Measurements from ENCODE around the gene CADM1.

The CADM1 gene

DNA sequence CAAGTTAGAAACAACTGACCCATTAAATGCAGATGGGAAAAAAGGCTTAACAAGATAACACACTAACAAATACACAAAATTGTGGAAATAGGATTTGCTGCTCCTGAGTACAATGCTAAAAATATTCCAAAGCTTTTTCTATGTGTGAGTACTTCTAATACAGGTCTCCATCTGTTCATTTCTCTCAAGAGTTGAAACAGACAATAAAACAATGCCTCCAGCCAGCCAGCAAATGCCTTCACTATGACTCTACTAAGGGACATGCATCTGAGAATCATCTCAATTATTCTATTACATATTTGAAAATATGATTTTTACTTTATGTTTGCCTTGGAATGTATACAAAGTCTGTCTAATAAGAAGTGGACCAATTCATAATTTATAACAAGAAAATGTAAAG lies 119.0 kb downstream of the CADM1 start:
- no peak for TF ChIP-seq EZH2 (IDR thresholded peaks at IDR 0.05; ENCODE audit: borderline replicate concordance, low read depth, low read length, severe bottlenecking)
- TF ChIP-seq, protein P1, sequence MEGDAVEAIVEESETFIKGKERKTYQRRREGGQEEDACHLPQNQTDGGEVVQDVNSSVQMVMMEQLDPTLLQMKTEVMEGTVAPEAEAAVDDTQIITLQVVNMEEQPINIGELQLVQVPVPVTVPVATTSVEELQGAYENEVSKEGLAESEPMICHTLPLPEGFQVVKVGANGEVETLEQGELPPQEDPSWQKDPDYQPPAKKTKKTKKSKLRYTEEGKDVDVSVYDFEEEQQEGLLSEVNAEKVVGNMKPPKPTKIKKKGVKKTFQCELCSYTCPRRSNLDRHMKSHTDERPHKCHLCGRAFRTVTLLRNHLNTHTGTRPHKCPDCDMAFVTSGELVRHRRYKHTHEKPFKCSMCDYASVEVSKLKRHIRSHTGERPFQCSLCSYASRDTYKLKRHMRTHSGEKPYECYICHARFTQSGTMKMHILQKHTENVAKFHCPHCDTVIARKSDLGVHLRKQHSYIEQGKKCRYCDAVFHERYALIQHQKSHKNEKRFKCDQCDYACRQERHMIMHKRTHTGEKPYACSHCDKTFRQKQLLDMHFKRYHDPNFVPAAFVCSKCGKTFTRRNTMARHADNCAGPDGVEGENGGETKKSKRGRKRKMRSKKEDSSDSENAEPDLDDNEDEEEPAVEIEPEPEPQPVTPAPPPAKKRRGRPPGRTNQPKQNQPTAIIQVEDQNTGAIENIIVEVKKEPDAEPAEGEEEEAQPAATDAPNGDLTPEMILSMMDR (IDR thresholded peaks at IDR 0.05; ENCODE audit: borderline replicate concordance, extremely low read depth, low read length, poor library complexity, severe bottlenecking), result no peak
- Histone ChIP-seq H4K20me1 (ENCODE audit: insufficient read depth, low read length) (no peaks in the 10 kb centered on the region), H3K4me2 (ENCODE audit: insufficient read depth, low read length) (no peak overlapping the region), H3K4me1 (ENCODE audit: insufficient read depth, low read length) (no peaks in the 10 kb centered on the region), H3K9me3 (ENCODE audit: insufficient read depth, low read length, severe bottlenecking) (no peaks in the 10 kb centered on the region), H2AFZ (ENCODE audit: low read depth, low read length) (no peak overlapping the region), H3K27ac (ENCODE audit: low read length) (no peak overlapping the region), H3K79me2 (ENCODE audit: insufficient read depth, low read length) (no peaks in the 10 kb centered on the region), H3K4me3 (ENCODE audit: low read depth in 1 of 2, low read length in 2 of 2) (no peak overlapping the region), H3K36me3 (ENCODE audit: insufficient read depth, low read length) (no peaks in the 10 kb centered on the region), H3K9ac (ENCODE audit: low read depth, low read length) (no peak overlapping the region), H3K27me3 (ENCODE audit: insufficient read depth, low read length, poor library complexity) (peaks cover 3% of the 10 kb centered on the region)
- no peak for ATAC-seq (ENCODE audit: insufficient read depth, low read depth)
- no peak for DNase-seq

DNA sequence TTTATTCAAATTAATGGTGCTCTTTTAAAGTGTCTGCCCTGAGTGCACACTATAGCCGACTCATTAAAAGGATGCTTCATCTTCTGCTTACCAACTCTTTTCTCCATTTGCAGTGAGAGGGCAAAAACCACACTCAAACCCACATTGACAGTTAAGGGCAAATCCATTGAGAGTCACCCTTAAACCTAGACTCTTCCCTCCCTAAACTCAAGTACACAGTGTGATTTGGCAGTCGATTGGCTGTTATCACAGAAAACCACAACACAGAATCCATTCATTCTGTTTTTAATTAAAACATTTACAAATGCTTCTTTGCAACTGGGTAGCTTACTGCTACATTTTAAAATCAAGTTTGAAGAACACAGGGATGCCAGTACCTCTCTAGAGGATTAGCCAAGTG lies 120.0 kb downstream of the CADM1 start:
- H3K4me2 ChIP-seq (ENCODE audit: insufficient read depth, low read length), result no peak overlapping the region
- H3K27ac ChIP-seq (ENCODE audit: low read length), result no peak overlapping the region
- ATAC-seq (ENCODE audit: insufficient read depth, low read depth), result no peak

DNA sequence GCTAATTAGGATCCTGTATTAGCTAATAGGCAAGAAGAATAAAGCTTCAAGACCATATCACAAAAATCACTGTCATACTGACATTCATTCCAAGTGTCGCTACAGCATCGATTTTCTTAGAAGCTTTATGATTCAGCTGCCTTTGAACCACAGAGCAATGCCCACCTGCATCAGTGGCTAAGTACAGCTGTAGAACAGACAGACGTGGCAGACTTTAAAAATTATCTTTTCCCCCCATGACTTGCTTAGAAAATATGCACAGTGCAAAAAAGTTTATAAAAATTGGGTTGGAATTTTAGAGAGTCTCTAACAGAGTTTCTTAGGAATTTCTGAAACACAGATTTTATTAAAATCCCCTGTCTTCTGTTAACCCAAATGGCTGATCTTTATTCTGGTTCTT lies 120.8 kb downstream of the CADM1 start:
- H3K79me2 ChIP-seq (ENCODE audit: insufficient read depth, low read length), result no peaks in the 10 kb centered on the region
- no peaks in the 10 kb centered on the region for H4K20me1 ChIP-seq (ENCODE audit: insufficient read depth, low read length)
- no peak overlapping the region for H3K9ac ChIP-seq (ENCODE audit: low read depth, low read length)
- TF ChIP-seq EZH2 (IDR thresholded peaks at IDR 0.05; ENCODE audit: borderline replicate concordance, low read depth, low read length, severe bottlenecking), result no peak
- TF ChIP-seq, protein P1 (IDR thresholded peaks at IDR 0.05; ENCODE audit: borderline replicate concordance, extremely low read depth, low read length, poor library complexity, severe bottlenecking), result no peak
- no peaks in the 10 kb centered on the region for H3K27me3 ChIP-seq (ENCODE audit: insufficient read depth, low read length, poor library complexity)
- H3K4me3 ChIP-seq (ENCODE audit: low read depth in 1 of 2, low read length in 2 of 2), result no peak overlapping the region
- no peaks in the 10 kb centered on the region for H3K4me1 ChIP-seq (ENCODE audit: insufficient read depth, low read length)
- no peaks in the 10 kb centered on the region for H3K9me3 ChIP-seq (ENCODE audit: insufficient read depth, low read length, severe bottlenecking)
- H3K36me3 ChIP-seq (ENCODE audit: insufficient read depth, low read length), result no peaks in the 10 kb centered on the region
- no peak overlapping the region for H3K27ac ChIP-seq (ENCODE audit: low read length)
- no peak overlapping the region for H2AFZ ChIP-seq (ENCODE audit: low read depth, low read length)
- ATAC-seq (ENCODE audit: insufficient read depth, low read depth), result no peak
- DNase-seq, result no peak
- H3K4me2 ChIP-seq (ENCODE audit: insufficient read depth, low read length), result no peak overlapping the region

More for the DNA sequence above, 120.0 kb downstream of the CADM1 start:
- TF ChIP-seq, protein P1 (IDR thresholded peaks at IDR 0.05; ENCODE audit: borderline replicate concordance, extremely low read depth, low read length, poor library complexity, severe bottlenecking), result no peak
- TF ChIP-seq EZH2 (IDR thresholded peaks at IDR 0.05; ENCODE audit: borderline replicate concordance, low read depth, low read length, severe bottlenecking), result no peak
- Histone ChIP-seq H3K4me1 (ENCODE audit: insufficient read depth, low read length) (no peaks in the 10 kb centered on the region), H2AFZ (ENCODE audit: low read depth, low read length) (no peak overlapping the region), H3K79me2 (ENCODE audit: insufficient read depth, low read length) (no peaks in the 10 kb centered on the region), H3K4me3 (ENCODE audit: low read depth in 1 of 2, low read length in 2 of 2) (no peak overlapping the region), H4K20me1 (ENCODE audit: insufficient read depth, low read length) (no peaks in the 10 kb centered on the region), H3K27me3 (ENCODE audit: insufficient read depth, low read length, poor library complexity) (no peaks in the 10 kb centered on the region), H3K36me3 (ENCODE audit: insufficient read depth, low read length) (no peaks in the 10 kb centered on the region), H3K9me3 (ENCODE audit: insufficient read depth, low read length, severe bottlenecking) (no peaks in the 10 kb centered on the region), H3K9ac (ENCODE audit: low read depth, low read length) (no peak overlapping the region)
- no peak for DNase-seq

DNA sequence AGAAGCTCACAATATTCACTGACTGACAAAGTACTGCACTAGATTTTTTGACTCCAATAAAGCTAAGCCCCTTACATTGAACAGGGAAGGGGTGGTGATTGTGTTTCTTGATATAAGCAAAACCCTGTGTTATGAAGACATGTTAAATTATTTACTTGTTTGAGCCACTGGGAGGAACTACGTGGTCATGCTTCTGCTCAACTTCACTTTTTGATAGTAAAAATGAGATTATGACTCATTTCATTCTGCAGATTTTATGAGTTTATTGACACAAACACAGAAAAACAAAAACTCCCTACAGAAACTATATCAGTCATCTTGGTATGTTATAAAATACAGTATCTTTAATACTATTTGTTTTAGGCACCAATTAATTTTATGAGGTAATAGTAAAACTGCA lies 124.7 kb downstream of the CADM1 start:
- no peak for TF ChIP-seq EZH2 (IDR thresholded peaks at IDR 0.05; ENCODE audit: borderline replicate concordance, low read depth, low read length, severe bottlenecking)
- TF ChIP-seq, protein P1 (IDR thresholded peaks at IDR 0.05; ENCODE audit: borderline replicate concordance, extremely low read depth, low read length, poor library complexity, severe bottlenecking), result no peak
- no peak overlapping the region for H2AFZ ChIP-seq (ENCODE audit: low read depth, low read length)
- ATAC-seq (ENCODE audit: insufficient read depth, low read depth) (no peak), DNase-seq (no peak)
- no peaks in the 10 kb centered on the region for H3K36me3 ChIP-seq (ENCODE audit: insufficient read depth, low read length)
- H3K27me3 ChIP-seq (ENCODE audit: insufficient read depth, low read length, poor library complexity), result no peaks in the 10 kb centered on the region
- no peak overlapping the region for H3K4me3 ChIP-seq (ENCODE audit: low read depth in 1 of 2, low read length in 2 of 2)
- H4K20me1 ChIP-seq (ENCODE audit: insufficient read depth, low read length), result no peaks in the 10 kb centered on the region
- no peak overlapping the region for H3K27ac ChIP-seq (ENCODE audit: low read length)
- no peak overlapping the region for H3K4me2 ChIP-seq (ENCODE audit: insufficient read depth, low read length)
- no peak overlapping the region for H3K9ac ChIP-seq (ENCODE audit: low read depth, low read length)
- no peaks in the 10 kb centered on the region for H3K4me1 ChIP-seq (ENCODE audit: insufficient read depth, low read length)
- H3K79me2 ChIP-seq (ENCODE audit: insufficient read depth, low read length), result no peaks in the 10 kb centered on the region
- no peaks in the 10 kb centered on the region for H3K9me3 ChIP-seq (ENCODE audit: insufficient read depth, low read length, severe bottlenecking)

Measured in DND-41 (cell line).